HG03342 (cell line): ENCODE measurements around the gene SOCS7.
"Not testable (repeated sequence)": the region's sequence is repeated elsewhere in the genome, so short reads cannot be mapped to it uniquely, and the experiment has no call there.

Source experiments
- ATAC-seq: cut with Tn5 transposase; IDR thresholded peaks from one replicate; pipeline ENCODE4 v1.9.1; 2021; ENCODE audit warnings: mild to moderate bottlenecking, moderate library complexity; ENCODE audit not compliant: unreplicated experiment

SOCS7 gene

DNA sequence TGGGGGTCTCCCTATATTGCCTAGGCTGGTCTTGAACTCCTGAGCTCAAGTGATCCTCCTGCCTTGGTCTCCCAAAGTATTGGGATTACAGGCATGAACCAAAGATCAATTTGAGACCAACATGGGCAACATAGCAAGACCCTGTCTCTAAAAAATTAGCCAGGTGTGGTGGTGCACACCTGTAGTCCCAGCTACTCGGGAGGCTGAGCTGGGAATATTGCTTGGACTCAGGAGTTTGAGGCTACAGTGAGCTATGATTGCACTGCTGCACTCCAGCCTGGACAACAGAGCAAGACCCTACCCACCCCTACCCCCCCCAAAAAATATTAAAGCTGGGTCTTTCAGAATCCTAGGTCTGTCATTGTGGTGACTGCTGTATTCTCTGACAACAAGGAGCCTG is 85.7 kb downstream of the SOCS7 start:
- not testable (repeated sequence) for ATAC-seq

GRCh38 chr17:38439436-38439835 is 87.8 kb downstream of the SOCS7 start:
- ATAC-seq = no peak

- ATAC-seq = no peak
These were observed 89.2 kb downstream of the SOCS7 start for GRCh38 chr17:38440614-38441397.

DNA sequence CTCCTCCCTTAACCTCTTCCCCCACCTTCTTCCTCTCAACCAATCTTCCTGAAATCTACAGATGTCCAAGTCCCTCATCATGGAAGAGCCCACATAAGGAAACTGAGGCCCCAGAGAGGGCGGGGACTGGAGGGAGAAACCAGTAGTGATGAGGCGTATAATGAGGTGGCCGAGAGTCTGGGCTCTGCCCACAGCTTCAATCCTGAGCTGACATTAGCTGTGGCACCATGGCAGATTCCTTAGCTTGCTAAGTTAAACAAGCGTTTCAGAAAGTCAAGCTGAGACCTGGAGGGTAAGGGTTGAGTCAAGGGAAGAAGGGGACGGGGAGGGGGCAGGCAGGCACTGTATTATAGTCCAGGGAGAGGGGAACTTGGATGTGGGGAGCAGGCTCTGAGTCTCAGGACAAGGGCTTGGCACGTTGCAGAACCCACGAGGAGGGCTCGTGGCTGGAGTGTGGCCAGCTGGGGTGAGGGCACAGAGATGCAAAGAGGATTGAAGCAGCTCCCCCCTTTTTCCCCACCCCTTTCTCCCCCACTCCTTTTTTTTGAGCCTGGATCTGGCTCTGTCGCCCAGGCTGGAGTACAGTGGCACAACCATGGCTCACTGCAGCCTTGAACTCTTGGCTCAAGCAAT is 89.9 kb downstream of the SOCS7 start:
- ATAC-seq = no peak

DNA sequence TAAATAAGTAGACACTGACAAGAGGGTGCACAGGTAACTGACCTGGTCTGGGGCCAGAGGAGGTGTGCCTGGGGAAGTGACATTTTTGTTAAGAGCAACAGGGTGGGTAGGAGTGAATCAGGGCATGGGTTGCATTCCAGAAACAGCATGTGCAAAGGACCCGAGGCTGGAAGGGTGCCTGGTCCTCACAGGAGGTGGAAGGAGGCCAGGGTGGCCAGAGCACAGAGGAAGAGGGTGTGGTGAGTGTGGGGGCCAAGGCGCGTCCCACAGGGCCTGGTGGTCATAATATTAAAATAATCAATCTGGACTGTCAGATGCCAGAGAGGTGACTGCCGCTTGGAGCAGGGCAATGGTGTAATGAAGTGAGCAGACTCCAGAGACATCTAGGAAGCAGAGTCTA is 90.9 kb downstream of the SOCS7 start:
- ATAC-seq = no peak

DNA sequence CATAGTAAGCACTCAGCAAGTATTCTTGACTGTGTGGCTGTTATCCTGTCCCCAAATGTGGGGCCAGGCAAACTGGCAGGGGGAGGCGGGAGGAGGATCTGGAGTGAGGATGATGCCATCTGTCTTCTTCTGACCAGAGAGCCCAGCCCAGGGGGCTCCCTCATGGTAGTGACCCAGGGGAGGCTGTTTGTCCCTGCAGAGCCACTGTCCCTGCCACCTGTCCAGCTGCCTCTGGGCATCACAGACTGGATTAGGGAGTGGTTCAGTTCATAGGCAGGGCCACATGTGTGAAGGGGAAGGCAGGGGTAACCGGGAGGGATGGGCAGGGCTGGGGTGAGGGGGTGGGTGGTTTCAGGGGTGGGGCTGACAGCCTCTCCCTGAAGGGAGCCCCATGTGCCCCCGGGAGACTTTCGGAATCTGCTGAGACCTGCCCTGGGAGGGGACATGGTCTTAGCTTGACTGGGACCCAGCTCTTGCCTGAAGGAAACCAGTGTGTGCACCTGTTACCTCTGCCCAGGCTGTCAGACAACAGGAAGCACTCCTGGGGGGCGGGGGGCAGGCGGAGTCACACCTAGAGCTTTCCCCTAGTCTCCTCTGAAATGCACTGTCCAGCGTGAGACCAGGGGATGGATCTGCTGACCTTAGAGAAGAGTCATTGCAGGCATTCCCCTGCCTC is 91.8 kb downstream of the SOCS7 start:
- no peak for ATAC-seq

DNA sequence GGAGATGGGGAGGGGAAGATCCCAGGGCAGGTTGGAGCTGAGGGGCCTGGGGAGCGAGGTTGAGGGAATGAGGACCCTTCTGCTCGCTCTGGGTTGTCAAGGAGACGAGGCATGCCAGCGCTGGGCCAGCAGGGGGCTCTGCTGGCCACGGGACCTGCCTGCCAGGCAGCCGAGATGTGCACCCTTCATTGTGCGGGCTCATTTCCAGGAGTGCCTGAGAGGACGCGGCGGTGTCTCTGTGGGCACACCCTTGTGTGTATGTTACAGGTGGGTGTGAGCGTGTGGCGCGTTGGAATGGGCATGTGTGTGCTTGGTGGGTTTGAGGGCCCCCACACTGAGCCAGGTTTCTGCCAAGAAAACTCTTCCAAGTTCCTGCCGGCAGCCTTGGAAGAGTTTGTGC is 92.5 kb downstream of the SOCS7 start:
- no peak for ATAC-seq

DNA sequence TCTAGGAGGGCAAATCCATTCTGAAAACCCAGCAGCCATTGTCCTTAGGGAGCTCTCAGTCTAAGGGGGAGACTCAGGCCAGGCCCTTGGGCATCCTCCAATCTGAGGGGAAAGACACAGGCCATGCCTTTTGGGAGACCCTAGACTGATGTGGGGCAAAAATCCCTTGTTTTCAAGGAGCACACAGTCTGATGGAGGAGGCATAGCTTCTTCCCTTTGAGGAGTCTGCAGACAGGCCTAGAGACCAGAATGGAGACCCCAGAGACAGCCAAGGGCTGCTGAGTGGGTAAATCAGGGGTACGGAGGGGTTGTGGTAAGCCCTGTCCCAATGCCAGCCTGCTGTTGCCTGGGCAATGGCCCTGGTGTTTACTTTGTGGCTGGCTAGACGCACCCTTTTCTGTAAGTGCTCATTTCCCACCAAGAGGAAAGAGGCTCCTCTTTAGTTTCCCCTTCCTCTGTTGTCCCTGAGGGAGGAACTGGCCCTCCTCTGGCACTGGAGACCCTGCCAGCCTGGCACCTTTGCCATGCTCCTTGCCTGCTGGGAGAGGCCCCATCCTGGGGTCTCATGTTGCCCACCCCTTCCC is 96.0 kb downstream of the SOCS7 start:
- ATAC-seq = no peak

DNA sequence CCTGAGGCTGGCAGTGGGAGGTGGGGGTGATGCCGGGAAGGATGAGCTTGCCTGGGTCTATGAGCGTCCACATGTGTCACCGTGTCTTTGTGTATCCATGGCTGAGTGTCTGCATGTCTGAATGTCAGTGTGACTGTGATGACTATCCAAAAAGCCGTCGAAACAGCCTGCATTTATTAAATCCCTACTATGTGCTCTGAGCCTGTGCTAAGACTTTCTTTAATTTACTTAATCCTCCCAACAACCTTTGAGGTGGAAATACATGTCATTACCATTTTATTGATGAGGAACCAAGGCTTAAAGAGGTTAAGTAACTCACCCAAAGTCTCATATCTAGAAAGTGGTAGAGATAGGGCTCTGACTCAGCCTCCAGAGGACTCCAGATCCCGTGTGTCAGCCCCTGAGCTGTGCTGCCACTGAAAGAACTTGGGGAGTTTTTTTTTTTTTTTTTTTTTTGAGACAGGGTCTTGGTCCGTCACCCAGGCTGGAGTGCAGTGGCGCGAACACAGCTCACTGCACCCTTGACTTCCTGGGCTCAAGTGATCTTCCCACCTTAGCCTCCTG is 96.6 kb downstream of the SOCS7 start:
- no peak for ATAC-seq

GRCh38 chr17:38449364-38449763 is 97.7 kb downstream of the SOCS7 start:
- no peak for ATAC-seq

DNA sequence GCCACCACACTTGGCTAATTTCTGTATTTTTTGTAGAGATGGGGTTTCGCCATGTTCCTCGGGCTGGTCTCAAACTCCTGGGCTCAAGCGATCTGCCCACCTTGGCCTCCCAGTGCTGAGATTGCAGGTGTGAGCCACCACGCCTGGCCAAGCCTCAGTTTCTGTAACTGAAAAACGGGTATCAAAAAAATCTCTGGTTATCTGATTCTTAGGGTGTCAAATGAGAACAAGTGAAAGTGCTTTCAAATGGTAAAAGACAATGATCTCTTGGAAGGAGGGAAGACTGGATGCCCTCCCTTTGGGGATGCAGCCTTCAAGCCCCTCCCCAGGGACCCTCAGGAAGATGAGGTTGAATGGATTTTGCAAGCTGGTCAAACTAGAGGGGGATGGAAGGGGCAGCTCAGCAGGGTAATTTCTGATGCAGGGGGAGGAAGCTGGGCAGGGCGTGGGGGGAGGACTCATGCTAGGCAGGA is 98.9 kb downstream of the SOCS7 start:
- no peak for ATAC-seq

GRCh38 chr17:38451030-38451839 is 99.6 kb downstream of the SOCS7 start:
- ATAC-seq = no peak

- ATAC-seq = no peak
These were observed 100.3 kb downstream of the SOCS7 start for GRCh38 chr17:38451840-38452529.

DNA sequence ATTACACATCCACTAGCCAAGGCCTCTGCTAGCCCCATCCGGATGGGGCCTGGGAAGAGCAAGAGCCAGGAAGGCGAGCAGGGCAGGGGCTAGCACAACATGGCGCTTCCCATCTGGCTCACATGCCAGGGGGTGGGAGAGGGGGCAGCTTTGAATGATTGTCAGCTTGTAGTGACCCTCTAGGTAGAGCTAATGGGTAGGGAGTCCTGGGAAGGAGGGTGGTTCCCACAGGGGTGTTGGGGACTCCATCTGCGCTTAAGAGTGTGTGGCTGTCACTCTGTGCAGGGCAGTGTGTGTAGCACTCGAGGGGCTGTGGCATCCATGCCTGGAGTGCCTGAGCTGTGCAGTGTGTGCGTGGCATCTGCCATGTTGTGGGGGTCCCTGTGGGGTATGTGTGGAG is 101.1 kb downstream of the SOCS7 start:
- no peak for ATAC-seq

- no peak for ATAC-seq
These were observed 102.3 kb downstream of the SOCS7 start for GRCh38 chr17:38453951-38454421.

- ATAC-seq = no peak
These were observed 102.9 kb downstream of the SOCS7 start for GRCh38 chr17:38454532-38454931.
